ENCODE results near the gene CFAP100.

The CFAP100 gene

GRCh38 chr3:126436826-126437717, 42.4 kb downstream of the CFAP100 start:
- H3K36me3 ChIP-seq (ENCODE audit: insufficient read depth): no peaks in the 10 kb centered on the region
- H4K20me1 ChIP-seq (ENCODE audit: insufficient read depth): no peaks in the 10 kb centered on the region
- TF ChIP-seq, protein P1, sequence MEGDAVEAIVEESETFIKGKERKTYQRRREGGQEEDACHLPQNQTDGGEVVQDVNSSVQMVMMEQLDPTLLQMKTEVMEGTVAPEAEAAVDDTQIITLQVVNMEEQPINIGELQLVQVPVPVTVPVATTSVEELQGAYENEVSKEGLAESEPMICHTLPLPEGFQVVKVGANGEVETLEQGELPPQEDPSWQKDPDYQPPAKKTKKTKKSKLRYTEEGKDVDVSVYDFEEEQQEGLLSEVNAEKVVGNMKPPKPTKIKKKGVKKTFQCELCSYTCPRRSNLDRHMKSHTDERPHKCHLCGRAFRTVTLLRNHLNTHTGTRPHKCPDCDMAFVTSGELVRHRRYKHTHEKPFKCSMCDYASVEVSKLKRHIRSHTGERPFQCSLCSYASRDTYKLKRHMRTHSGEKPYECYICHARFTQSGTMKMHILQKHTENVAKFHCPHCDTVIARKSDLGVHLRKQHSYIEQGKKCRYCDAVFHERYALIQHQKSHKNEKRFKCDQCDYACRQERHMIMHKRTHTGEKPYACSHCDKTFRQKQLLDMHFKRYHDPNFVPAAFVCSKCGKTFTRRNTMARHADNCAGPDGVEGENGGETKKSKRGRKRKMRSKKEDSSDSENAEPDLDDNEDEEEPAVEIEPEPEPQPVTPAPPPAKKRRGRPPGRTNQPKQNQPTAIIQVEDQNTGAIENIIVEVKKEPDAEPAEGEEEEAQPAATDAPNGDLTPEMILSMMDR (conservative IDR thresholded peaks at IDR 0.05; ENCODE audit: low read depth, low read length): no peak
- no peaks in the 10 kb centered on the region for H3K4me1 ChIP-seq (ENCODE audit: low read depth, poor library complexity, severe bottlenecking)
- H3K27ac ChIP-seq: no peak overlapping the region
- no peak overlapping the region for H3K4me3 ChIP-seq (IDR thresholded peaks at IDR 0.05; ENCODE audit: insufficient read depth, low read depth, low read length)
- H3K9ac ChIP-seq: no peak overlapping the region
- H2AFZ ChIP-seq (ENCODE audit: low read depth): no peak overlapping the region
- no peaks in the 10 kb centered on the region for H3K27me3 ChIP-seq (ENCODE audit: insufficient read depth, low read depth)
- H3K4me2 ChIP-seq: no peak overlapping the region
- H3K79me2 ChIP-seq (ENCODE audit: insufficient read depth, low read depth): no peaks in the 10 kb centered on the region

DNA sequence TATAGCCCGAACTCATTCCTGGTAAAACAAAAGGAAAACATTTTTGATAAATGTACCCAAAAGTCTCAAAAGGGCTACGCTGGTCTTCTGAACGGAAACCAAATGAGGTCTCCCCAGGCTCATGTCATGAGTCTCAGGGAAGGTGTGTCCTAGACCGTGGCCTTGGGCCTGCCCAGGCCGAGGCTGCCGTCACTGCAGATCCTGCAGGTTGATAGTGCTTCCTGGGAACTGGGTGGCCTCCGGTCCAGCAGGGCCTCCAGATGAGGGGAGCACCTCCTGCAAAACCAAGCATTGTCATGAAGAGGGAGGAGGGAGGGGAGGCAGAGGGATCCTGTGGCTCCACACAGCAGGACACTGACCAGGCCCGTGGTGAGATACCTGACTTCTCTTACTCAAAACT, 43.5 kb downstream of the CFAP100 start:
- no peak overlapping the region for H3K4me3 ChIP-seq (IDR thresholded peaks at IDR 0.05; ENCODE audit: insufficient read depth, low read depth, low read length)
- no peaks in the 10 kb centered on the region for H3K36me3 ChIP-seq (ENCODE audit: insufficient read depth)
- no peaks in the 10 kb centered on the region for H4K20me1 ChIP-seq (ENCODE audit: insufficient read depth)
- no peaks in the 10 kb centered on the region for H3K4me1 ChIP-seq (ENCODE audit: low read depth, poor library complexity, severe bottlenecking)
- no peaks in the 10 kb centered on the region for H3K79me2 ChIP-seq (ENCODE audit: insufficient read depth, low read depth)
- no peak overlapping the region for H3K4me2 ChIP-seq
- TF ChIP-seq, protein P1 (conservative IDR thresholded peaks at IDR 0.05; ENCODE audit: low read depth, low read length): no peak
- no peaks in the 10 kb centered on the region for H3K27me3 ChIP-seq (ENCODE audit: insufficient read depth, low read depth)
- H3K9ac ChIP-seq: no peak overlapping the region
- H2AFZ ChIP-seq (ENCODE audit: low read depth): no peak overlapping the region
- H3K27ac ChIP-seq: no peak overlapping the region

GRCh38 chr3:126438746-126439145, 44.0 kb downstream of the CFAP100 start:
- H3K4me1 ChIP-seq (ENCODE audit: low read depth, poor library complexity, severe bottlenecking): no peaks in the 10 kb centered on the region
- no peaks in the 10 kb centered on the region for H3K36me3 ChIP-seq (ENCODE audit: insufficient read depth)
- H3K4me2 ChIP-seq: no peak overlapping the region
- no peaks in the 10 kb centered on the region for H3K79me2 ChIP-seq (ENCODE audit: insufficient read depth, low read depth)
- H3K27ac ChIP-seq: no peak overlapping the region
- H3K27me3 ChIP-seq (ENCODE audit: insufficient read depth, low read depth): no peaks in the 10 kb centered on the region
- no peak overlapping the region for H3K9ac ChIP-seq
- TF ChIP-seq, protein P1 (conservative IDR thresholded peaks at IDR 0.05; ENCODE audit: low read depth, low read length): no peak
- H2AFZ ChIP-seq (ENCODE audit: low read depth): no peak overlapping the region
- no peaks in the 10 kb centered on the region for H4K20me1 ChIP-seq (ENCODE audit: insufficient read depth)
- H3K4me3 ChIP-seq (IDR thresholded peaks at IDR 0.05; ENCODE audit: insufficient read depth, low read depth, low read length): no peak overlapping the region

DNA sequence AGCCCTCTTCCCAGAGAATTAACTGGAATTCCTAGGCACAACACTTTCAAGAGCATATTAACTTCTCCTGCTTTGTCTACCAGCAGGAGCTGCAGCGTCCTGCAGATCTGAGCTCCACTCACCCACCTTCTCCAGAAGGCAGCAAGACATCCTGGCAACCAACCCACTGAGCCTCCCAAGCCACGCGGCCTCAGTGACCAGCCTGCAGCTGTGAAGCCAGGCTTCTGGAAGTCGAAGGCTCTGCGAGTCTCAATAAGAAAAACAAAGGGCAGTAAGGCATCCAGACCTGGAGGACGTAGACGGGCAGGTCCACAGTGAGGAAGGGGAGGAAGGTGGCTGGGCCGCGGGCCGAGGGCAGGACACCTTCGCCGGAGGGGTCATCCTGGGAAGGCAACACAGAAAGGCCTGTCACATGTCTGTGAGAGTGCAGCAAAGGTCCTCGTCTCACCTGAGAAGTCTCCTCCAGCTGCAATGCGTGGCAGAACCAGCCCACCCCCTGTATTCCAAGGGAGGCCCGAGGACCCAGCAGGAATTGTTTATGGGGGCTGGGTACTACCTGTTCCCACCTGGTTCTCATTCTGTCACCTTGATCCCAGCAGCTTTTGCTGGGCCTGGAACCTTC, 44.7 kb downstream of the CFAP100 start:
- TF ChIP-seq, protein P1 (conservative IDR thresholded peaks at IDR 0.05; ENCODE audit: low read depth, low read length): no peak
- H3K4me1 ChIP-seq (ENCODE audit: low read depth, poor library complexity, severe bottlenecking): no peaks in the 10 kb centered on the region
- H3K4me2 ChIP-seq: no peak overlapping the region
- no peaks in the 10 kb centered on the region for H4K20me1 ChIP-seq (ENCODE audit: insufficient read depth)
- no peak overlapping the region for H3K4me3 ChIP-seq (IDR thresholded peaks at IDR 0.05; ENCODE audit: insufficient read depth, low read depth, low read length)
- no peak overlapping the region for H3K9ac ChIP-seq
- H3K27ac ChIP-seq: no peak overlapping the region
- H2AFZ ChIP-seq (ENCODE audit: low read depth): no peak overlapping the region
- no peaks in the 10 kb centered on the region for H3K79me2 ChIP-seq (ENCODE audit: insufficient read depth, low read depth)
- no peaks in the 10 kb centered on the region for H3K27me3 ChIP-seq (ENCODE audit: insufficient read depth, low read depth)
- no peaks in the 10 kb centered on the region for H3K36me3 ChIP-seq (ENCODE audit: insufficient read depth)
